GM23248 (cell line): ENCODE data around the gene YWHAB. TPM values are rescaled to one million over a fixed set of nuclear protein-coding genes. Genes with fewer than 3 reads are reported as not detected.

Experiments
- DNase-seq: peaks from one replicate; pipeline ENCODE4 v3.0.0-alpha.2; 2015
- H2AFZ ChIP-seq: fragments of 200-600 bp; sonication (generic); 2 replicates; pipeline ENCODE4 v1.6.1; 2016; ENCODE audit warnings: antibody characterized with exemption
- H3F3A ChIP-seq: fragments of 200-600 bp; sonication (generic); 2 replicates; pipeline ENCODE4 v1.6.1; 2016; ENCODE audit warnings: mild to moderate bottlenecking, antibody characterized with exemption, mixed run types; ENCODE audit not compliant: insufficient read depth
- H3K27ac ChIP-seq: fragments of 200-600 bp; sonication (generic); 2 replicates; pipeline ENCODE4 v1.5.1; 2016; ENCODE audit warnings: mild to moderate bottlenecking
- H3K27me3 ChIP-seq: fragments of 200-600 bp; sonication (generic); replicated peaks from 2 replicates; pipeline ENCODE4 v1.6.1; 2016; ENCODE audit warnings: mild to moderate bottlenecking; ENCODE audit not compliant: insufficient read depth
- H3K36me3 ChIP-seq: fragments of 200-600 bp; sonication (generic); 2 replicates; pipeline ENCODE4 v1.6.1; 2016; ENCODE audit warnings: low read depth, mild to moderate bottlenecking
- H3K4me1 ChIP-seq: fragments of 200-600 bp; sonication (generic); 2 replicates; pipeline ENCODE4 v1.6.1; 2016; ENCODE audit warnings: mild to moderate bottlenecking; ENCODE audit not compliant: insufficient read depth
- H3K4me2 ChIP-seq: fragments of 200-600 bp; sonication (generic); one replicate; pipeline ENCODE4 v1.6.1; 2016; ENCODE audit warnings: mild to moderate bottlenecking; ENCODE audit not compliant: unreplicated experiment
- H3K4me3 ChIP-seq: fragments of 200-600 bp; sonication (generic); 2 replicates; pipeline ENCODE4 v1.5.1; 2016; ENCODE audit warnings: mild to moderate bottlenecking
- H3K79me2 ChIP-seq: fragments of 200-600 bp; sonication (generic); 2 replicates; pipeline ENCODE4 v1.6.1; 2016; ENCODE audit warnings: mild to moderate bottlenecking; ENCODE audit not compliant: insufficient read depth
- H3K9ac ChIP-seq: fragments of 200-600 bp; sonication (generic); 2 replicates; pipeline ENCODE4 v1.6.1; 2016; ENCODE audit warnings: mild to moderate bottlenecking
- H3K9me2 ChIP-seq: fragments of 200-600 bp; sonication (generic); 2 replicates; pipeline ENCODE4 v1.6.1; 2016; ENCODE audit warnings: mixed run types, mild to moderate bottlenecking, moderate library complexity; ENCODE audit not compliant: insufficient read depth
- H3K9me3 ChIP-seq: fragments of 200-600 bp; sonication (generic); one replicate; pipeline ENCODE4 v1.6.1; 2017; ENCODE audit warnings: low read depth
- H4K20me1 ChIP-seq: fragments of 200-600 bp; sonication (generic); 2 replicates; pipeline ENCODE4 v1.6.0; 2016; ENCODE audit not compliant: insufficient read depth
- EZH2 ChIP-seq: fragments of 200-600 bp; sonication (generic); IDR thresholded peaks from 2 replicates; pipeline ENCODE4 v1.6.1; 2018; ENCODE audit warnings: antibody characterized with exemption, mild to moderate bottlenecking; ENCODE audit not compliant: insufficient read depth, poor library complexity, severe bottlenecking
- EZH2phosphoT487 ChIP-seq: fragments of 200-600 bp; sonication (generic); IDR thresholded peaks from 2 replicates; pipeline ENCODE4 v1.6.1; 2018; ENCODE audit warnings: antibody characterized with exemption, moderate library complexity, mild to moderate bottlenecking, low read depth; ENCODE audit not compliant: insufficient read depth
- WGBS, 2 experiments: methylation state at CpG; one replicate each; pipeline ENCODE4 v1.1.6; 2015 to 2017; ENCODE audit warnings: low lambda C conversion rate in 2 of 2, low coverage in 1 of 2; ENCODE audit errors: missing lambda C conversion rate in 2 of 2; 5-methylcytosine and 5-hydroxymethylcytosine counted together
- in situ Hi-C: fragments of 300-500 bp; cut with MboI; formaldehyde crosslinking; loops from 2 replicates; pipeline ENCODE4 v1.15.0; 2020
- polyA plus RNA-seq: library from polyadenylated mRNA; unstranded; fragments of >200 nt; fragmentation: Nextera tagmentation; extraction: Ambion mirVana; gene quantifications from 2 replicates; pipeline ENCODE4 v1.2.1, GENCODE V29; 2016
- total RNA-seq: library from RNA; depleted of rRNA; stranded (reverse); fragments of >200 nt; shearing (Covaris generic); gene quantifications from 2 replicates; pipeline ENCODE4 v1.2.3, GENCODE V29; 2014; rRNA removed

The YWHAB gene
- 95.0 and 116 TPM in 2 replicates for total RNA-seq
- 425 and 445 TPM in 2 replicates for polyA plus RNA-seq

DNA sequence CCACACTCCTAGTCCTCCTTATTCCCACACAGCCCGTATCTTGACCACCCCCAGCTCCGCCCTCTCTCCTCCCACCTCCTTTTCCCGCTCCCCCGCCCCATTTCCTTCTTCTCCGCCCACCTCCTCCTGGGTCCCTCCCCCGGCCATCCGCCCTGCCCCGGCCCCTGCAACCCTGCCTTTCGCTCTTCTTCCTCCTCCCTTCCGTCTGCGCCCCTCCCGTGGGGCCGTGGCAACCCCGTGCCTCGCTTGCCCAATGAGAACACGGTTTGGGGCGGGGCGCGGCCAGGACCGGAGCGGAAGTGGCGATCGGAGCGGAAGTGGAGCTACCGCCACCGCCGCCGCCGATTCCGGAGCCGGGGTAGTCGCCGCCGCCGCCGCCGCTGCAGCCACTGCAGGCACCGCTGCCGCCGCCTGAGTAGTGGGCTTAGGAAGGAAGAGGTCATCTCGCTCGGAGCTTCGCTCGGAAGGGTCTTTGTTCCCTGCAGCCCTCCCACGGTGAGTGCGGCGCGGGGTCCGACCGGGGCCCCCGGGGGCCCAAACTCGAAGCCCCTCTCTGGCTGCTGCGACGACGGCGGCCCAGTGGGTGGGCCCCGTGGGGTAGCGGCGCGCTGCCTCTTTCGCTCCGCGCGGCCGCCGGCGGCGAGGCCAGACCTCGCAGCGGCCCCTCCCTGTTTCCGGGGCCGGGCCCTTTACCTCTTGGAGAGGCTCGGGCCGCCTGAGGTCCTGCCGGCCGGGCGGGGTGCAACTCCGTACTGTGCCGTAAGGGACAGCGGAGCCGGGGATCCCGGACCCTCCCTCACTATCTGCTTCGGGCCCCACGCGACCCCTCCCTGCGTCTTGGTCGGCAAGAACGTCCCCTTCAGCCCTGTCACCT, at the start of gene YWHAB:
TSS of gene YWHAB (plus strand) at position 314 of the 874 bp plus-strand sequence. CDS start 15,829 bp downstream, outside the sequence.
- in situ Hi-C loops: no loop called here
- H2AFZ ChIP-seq: peak within 1 kb of the TSS; percentile 91
- peaks cover 59% of the 10 kb centered on the region for H3K79me2 ChIP-seq
- H3K9me3 ChIP-seq: no peaks in the 10 kb centered on the region
- no peak for TF ChIP-seq EZH2phosphoT487
- no peak for TF ChIP-seq EZH2
- peak; percentile 99 for DNase-seq
- H4K20me1 ChIP-seq: peaks cover 31% of the 10 kb centered on the region
- peaks cover 35% of the 10 kb centered on the region for H3K4me1 ChIP-seq
- H3F3A ChIP-seq: peaks cover 19% of the 10 kb centered on the region
- H3K9me2 ChIP-seq: no peaks in the 10 kb centered on the region
- H3K9ac ChIP-seq: peak within 1 kb of the TSS; percentile 96
- H3K36me3 ChIP-seq: peaks cover 12% of the 10 kb centered on the region; the same call in 1 of the 2 replicates
- WGBS, 2 experiments: 1% methylated on average over 62 to 86 of the region's 88 CpGs
- H3K27me3 ChIP-seq: no peaks in the 10 kb centered on the region
- H3K4me3 ChIP-seq: peak within 1 kb of the TSS; percentile 94
- H3K4me2 ChIP-seq: peak within 1 kb of the TSS; percentile 97
- peak within 1 kb of the TSS; percentile 85 for H3K27ac ChIP-seq

GRCh38 chr20:44836601-44837120, 48.8 kb upstream of the YWHAB start:
- no peak overlapping the region for H2AFZ ChIP-seq
- H3K4me3 ChIP-seq: no peak overlapping the region
- no peak for DNase-seq
- no peak overlapping the region for H3K4me2 ChIP-seq
- in situ Hi-C loops: no loop called here
- 73 to 79% methylated on average over 12 of the region's 12 CpGs for WGBS, 2 experiments
- no peaks in the 10 kb centered on the region for H3K36me3 ChIP-seq
- H3K9me3 ChIP-seq: no peaks in the 10 kb centered on the region
- no peak overlapping the region for H3K9ac ChIP-seq
- peaks cover 64% of the 10 kb centered on the region for H3K27me3 ChIP-seq
- H3K9me2 ChIP-seq: no peaks in the 10 kb centered on the region
- no peaks in the 10 kb centered on the region for H4K20me1 ChIP-seq
- no peaks in the 10 kb centered on the region for H3K4me1 ChIP-seq
- no peak overlapping the region for H3K27ac ChIP-seq
- TF ChIP-seq EZH2 (no peak), EZH2phosphoT487 (no peak)
- H3F3A ChIP-seq: no peaks in the 10 kb centered on the region
- H3K79me2 ChIP-seq: no peaks in the 10 kb centered on the region

DNA sequence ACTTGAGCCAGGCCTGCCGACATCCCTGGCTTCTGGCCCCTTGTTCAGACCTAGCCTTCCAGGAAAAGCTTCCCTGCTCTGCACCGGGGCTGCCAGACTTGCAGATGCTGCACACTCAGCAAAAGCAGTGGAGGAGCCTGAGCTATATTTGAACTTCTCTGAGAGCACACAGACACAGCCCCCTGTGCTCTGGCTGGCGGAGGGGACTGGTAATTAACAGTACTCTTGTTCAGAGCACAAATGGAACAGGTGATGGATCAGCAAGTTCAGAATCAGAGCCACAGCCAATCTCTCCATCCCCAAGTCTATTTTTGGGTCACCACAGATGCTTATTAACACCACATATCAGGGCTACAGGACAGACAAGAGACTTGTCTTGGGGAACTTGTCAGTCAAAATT, 47.6 kb upstream of the YWHAB start:
- no peaks in the 10 kb centered on the region for H3K4me1 ChIP-seq
- H3K4me3 ChIP-seq: no peak overlapping the region
- H4K20me1 ChIP-seq: no peaks in the 10 kb centered on the region
- no peak for DNase-seq
- H3F3A ChIP-seq: no peaks in the 10 kb centered on the region
- in situ Hi-C loops: no loop called here
- H3K36me3 ChIP-seq: no peaks in the 10 kb centered on the region
- no peak overlapping the region for H3K27ac ChIP-seq
- H2AFZ ChIP-seq: no peak overlapping the region
- H3K9me2 ChIP-seq: no peaks in the 10 kb centered on the region
- H3K27me3 ChIP-seq: peaks cover 52% of the 10 kb centered on the region
- TF ChIP-seq EZH2: no peak
- TF ChIP-seq EZH2phosphoT487: no peak
- no peaks in the 10 kb centered on the region for H3K79me2 ChIP-seq
- WGBS, 2 experiments: 2 to 4% methylated on average over 3 of the region's 3 CpGs
- H3K4me2 ChIP-seq: no peak overlapping the region
- H3K9ac ChIP-seq: no peak overlapping the region
- no peaks in the 10 kb centered on the region for H3K9me3 ChIP-seq

- Histone ChIP-seq H4K20me1 (no peaks in the 10 kb centered on the region), H3K79me2 (no peaks in the 10 kb centered on the region), H3K9ac (no peak overlapping the region), H3K9me3 (no peaks in the 10 kb centered on the region), H2AFZ (no peak overlapping the region), H3K27ac (no peak overlapping the region), H3F3A (no peaks in the 10 kb centered on the region), H3K4me1 (no peaks in the 10 kb centered on the region), H3K36me3 (no peaks in the 10 kb centered on the region), H3K27me3 (peaks cover 46% of the 10 kb centered on the region), H3K4me2 (no peak overlapping the region), H3K9me2 (no peaks in the 10 kb centered on the region), H3K4me3 (no peak overlapping the region)
- DNase-seq: no peak
- in situ Hi-C loops: no loop called here
- TF ChIP-seq EZH2phosphoT487: no peak
- no peak for TF ChIP-seq EZH2
- WGBS, 2 experiments: 74 to 80% methylated on average over 1 of the region's 1 CpG
These were observed 47.0 kb upstream of the YWHAB start for GRCh38 chr20:44838521-44838920.
